Measurements from ENCODE around the gene RIT1. TPM values are rescaled to one million over a fixed set of nuclear protein-coding genes. Genes with fewer than 3 reads are reported as not detected.
A peak's percentile ranks its signal among the peaks of the same experiment; 100 is the strongest.

Gene RIT1
- total RNA-seq, 1 donor from 2014 or later: 35.3 TPM

GRCh38 chr1:155944444-155944799 is 33.3 kb upstream of the RIT1 start:
- TF ChIP-seq CTCF (conservative IDR thresholded peaks at IDR 0.05): no peak
- no peaks in the 10 kb centered on the region for H3K36me3 Mint-ChIP-seq
- H3K27me3 Mint-ChIP-seq: no peaks in the 10 kb centered on the region
- H3K4me3 Mint-ChIP-seq: peak overlapping the region; percentile 56
- no peaks in the 10 kb centered on the region for H3K9me3 Mint-ChIP-seq
- DNase-seq (ENCODE audit: extremely low spot score, unreplicated experiment): no peak
- H3K4me1 Mint-ChIP-seq (ENCODE audit: unreplicated experiment): peaks cover 27% of the 10 kb centered on the region
- H3K27ac Mint-ChIP-seq: peak overlapping the region; percentile 87

GRCh38 chr1:155942578-155943141 is 31.5 kb upstream of the RIT1 start:
- Mint-ChIP-seq H3K4me1 (ENCODE audit: unreplicated experiment) (peaks cover 33% of the 10 kb centered on the region), H3K36me3 (no peaks in the 10 kb centered on the region), H3K9me3 (no peaks in the 10 kb centered on the region), H3K4me3 (no peak overlapping the region), H3K27ac (peak overlapping the region; percentile 64), H3K27me3 (no peaks in the 10 kb centered on the region)
- no peak for DNase-seq (ENCODE audit: extremely low spot score, unreplicated experiment)
- TF ChIP-seq CTCF (conservative IDR thresholded peaks at IDR 0.05): no peak

GRCh38 chr1:155941845-155942531 is 30.8 kb upstream of the RIT1 start:
- peaks cover 33% of the 10 kb centered on the region for H3K4me1 Mint-ChIP-seq (ENCODE audit: unreplicated experiment)
- no peak for TF ChIP-seq CTCF (conservative IDR thresholded peaks at IDR 0.05)

DNA sequence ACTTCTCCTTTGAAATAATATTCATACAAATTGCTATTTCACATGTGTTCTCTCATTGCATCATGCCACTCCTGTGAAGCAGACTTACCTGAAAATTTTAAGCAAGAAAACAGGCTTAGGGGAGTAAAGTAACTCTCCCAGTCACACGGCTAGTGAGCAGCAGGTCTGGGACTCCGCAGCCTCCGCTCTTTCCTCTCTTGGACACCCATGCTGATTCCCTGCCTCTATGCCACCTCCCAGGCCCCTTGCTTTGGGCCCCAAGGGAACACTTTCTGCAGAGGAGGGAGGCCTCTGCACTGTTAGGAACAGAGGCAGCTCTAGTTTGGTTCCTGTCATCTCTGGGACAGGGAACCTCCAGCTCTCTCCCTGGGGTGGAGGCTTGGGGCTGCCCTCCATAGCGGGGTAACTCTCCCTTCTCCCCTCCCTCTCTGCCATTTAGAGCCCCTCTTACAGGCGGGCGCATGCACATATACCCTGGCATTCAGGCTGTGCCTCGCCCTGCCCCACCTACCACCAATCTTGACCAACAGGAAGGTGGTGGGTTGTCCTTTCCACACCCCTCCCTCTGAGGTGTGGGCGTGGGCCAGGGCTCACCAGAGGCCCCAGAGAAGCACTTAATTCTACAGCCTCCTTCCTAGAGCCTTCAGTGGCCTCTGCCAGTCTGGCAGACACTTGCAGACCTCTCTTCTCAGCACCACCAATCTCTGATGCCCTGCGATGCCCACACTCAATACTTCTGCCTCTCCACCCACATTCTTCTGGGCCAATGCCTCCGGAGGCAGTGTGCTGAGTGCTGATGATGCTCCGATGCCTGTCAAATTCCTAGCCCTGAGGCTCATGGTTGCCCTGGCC is 30.1 kb upstream of the RIT1 start, which contains the start of gene RXFP4:
Gene RXFP4 (plus strand): TSS at position 646 of the 852 bp plus-strand sequence. CDS start 72 bp downstream, at position 718.
- H3K27me3 Mint-ChIP-seq: no peaks in the 10 kb centered on the region
- H3K4me3 Mint-ChIP-seq: peak within 1 kb of the TSS; percentile 32
- no peaks in the 10 kb centered on the region for H3K36me3 Mint-ChIP-seq
- H3K4me1 Mint-ChIP-seq (ENCODE audit: unreplicated experiment): peaks cover 31% of the 10 kb centered on the region
- no peak for DNase-seq (ENCODE audit: extremely low spot score, unreplicated experiment)
- TF ChIP-seq CTCF (conservative IDR thresholded peaks at IDR 0.05): no peak
- peak within 1 kb of the TSS; percentile 74 for H3K27ac Mint-ChIP-seq
- H3K9me3 Mint-ChIP-seq: no peaks in the 10 kb centered on the region

More at GRCh38 chr1:155941845-155942531, 30.8 kb upstream of the RIT1 start:
- no peak for DNase-seq (ENCODE audit: extremely low spot score, unreplicated experiment)
- Mint-ChIP-seq H3K9me3 (no peaks in the 10 kb centered on the region), H3K4me3 (peak overlapping the region; percentile 28), H3K27ac (peak overlapping the region; percentile 74), H3K27me3 (no peaks in the 10 kb centered on the region), H3K36me3 (no peaks in the 10 kb centered on the region)

DNA sequence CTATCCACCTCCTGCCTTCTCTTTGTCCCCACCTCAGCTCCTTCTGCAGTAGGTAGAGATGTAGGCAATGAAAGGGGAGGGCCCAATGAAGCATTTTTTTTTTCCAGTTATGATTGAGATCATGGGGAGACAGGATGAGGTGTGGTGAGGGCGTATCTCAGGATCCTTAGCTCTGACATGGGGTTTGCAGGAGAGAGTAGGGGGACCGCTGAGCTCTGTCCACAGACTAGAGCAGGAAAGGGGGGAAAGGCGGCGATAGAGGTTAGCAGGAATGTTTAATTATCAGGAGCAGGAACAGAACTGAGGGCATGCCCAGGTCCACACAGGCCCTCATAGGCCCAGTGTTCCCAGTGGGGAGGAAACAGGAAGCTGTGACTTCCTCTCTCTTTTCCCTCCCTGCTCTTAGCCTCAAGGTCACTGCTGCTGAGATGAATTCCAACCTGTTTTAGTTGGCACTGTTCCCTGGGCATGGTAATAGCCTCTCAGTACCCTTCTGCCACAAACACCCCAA is 29.4 kb upstream of the RIT1 start:
- Mint-ChIP-seq H3K4me1 (ENCODE audit: unreplicated experiment) (peaks cover 28% of the 10 kb centered on the region), H3K27me3 (no peaks in the 10 kb centered on the region), H3K9me3 (no peaks in the 10 kb centered on the region), H3K4me3 (peak overlapping the region; percentile 32), H3K36me3 (no peaks in the 10 kb centered on the region), H3K27ac (peak overlapping the region; percentile 74)
- DNase-seq (ENCODE audit: extremely low spot score, unreplicated experiment): no peak
- TF ChIP-seq CTCF (conservative IDR thresholded peaks at IDR 0.05): no peak
